ENCODE data around the gene FAM221B. TPM values are rescaled to one million over a fixed set of nuclear protein-coding genes. Genes with fewer than 3 reads are reported as not detected.
A peak's percentile ranks its signal among the peaks of the same experiment; 100 is the strongest.

Gene FAM221B
- polyA plus RNA-seq, 1 donor: 0.10 TPM

GRCh38 chr9:35771534-35771933 is 57.0 kb downstream of the FAM221B start:
- Histone ChIP-seq H3K9me3 (ENCODE audit: control insufficient read depth, low read depth, low read length) (no peaks in the 10 kb centered on the region), H3K36me3 (ENCODE audit: control insufficient read depth, insufficient read depth, low read length) (no peaks in the 10 kb centered on the region), H3K27me3 (ENCODE audit: control insufficient read depth, insufficient read depth, low read length) (no peaks in the 10 kb centered on the region), H3K4me3 (ENCODE audit: low read length) (no peak overlapping the region), H3K4me1 (ENCODE audit: control insufficient read depth, insufficient read depth, low read length) (peaks cover 28% of the 10 kb centered on the region), H3K27ac (ENCODE audit: low read length) (peak overlapping the region; percentile 77)
- DNase-seq: peak; percentile 20 to 59
- WGBS (ENCODE audit: insufficient coverage, low lambda C conversion rate): 23% methylated on average over 1 of the region's 1 CpG

GRCh38 chr9:35771075-35771433 is 57.5 kb downstream of the FAM221B start:
- WGBS (ENCODE audit: insufficient coverage, low lambda C conversion rate): 20% methylated on average over 1 of the region's 4 CpGs
- no peaks in the 10 kb centered on the region for H3K36me3 ChIP-seq (ENCODE audit: control insufficient read depth, insufficient read depth, low read length)
- peak overlapping the region; percentile 77 for H3K27ac ChIP-seq (ENCODE audit: low read length)
- H3K9me3 ChIP-seq (ENCODE audit: control insufficient read depth, low read depth, low read length): no peaks in the 10 kb centered on the region
- no peaks in the 10 kb centered on the region for H3K27me3 ChIP-seq (ENCODE audit: control insufficient read depth, insufficient read depth, low read length)
- DNase-seq: no peak
- H3K4me1 ChIP-seq (ENCODE audit: control insufficient read depth, insufficient read depth, low read length): peaks cover 28% of the 10 kb centered on the region
- H3K4me3 ChIP-seq (ENCODE audit: low read length): no peak overlapping the region

GRCh38 chr9:35769763-35770162 is 58.8 kb downstream of the FAM221B start:
- Histone ChIP-seq H3K27ac (ENCODE audit: low read length) (no peak overlapping the region), H3K27me3 (ENCODE audit: control insufficient read depth, insufficient read depth, low read length) (no peaks in the 10 kb centered on the region), H3K4me1 (ENCODE audit: control insufficient read depth, insufficient read depth, low read length) (peaks cover 23% of the 10 kb centered on the region), H3K9me3 (ENCODE audit: control insufficient read depth, low read depth, low read length) (no peaks in the 10 kb centered on the region), H3K36me3 (ENCODE audit: control insufficient read depth, insufficient read depth, low read length) (no peaks in the 10 kb centered on the region), H3K4me3 (ENCODE audit: low read length) (no peak overlapping the region)
- DNase-seq: no peak
- WGBS (ENCODE audit: insufficient coverage, low lambda C conversion rate): 100% methylated on average over 1 of the region's 1 CpG

GRCh38 chr9:35767458-35767857 is 61.1 kb downstream of the FAM221B start:
- Histone ChIP-seq H3K27ac (ENCODE audit: low read length) (no peak overlapping the region), H3K27me3 (ENCODE audit: control insufficient read depth, insufficient read depth, low read length) (no peaks in the 10 kb centered on the region), H3K4me1 (ENCODE audit: control insufficient read depth, insufficient read depth, low read length) (peaks cover 21% of the 10 kb centered on the region), H3K9me3 (ENCODE audit: control insufficient read depth, low read depth, low read length) (no peaks in the 10 kb centered on the region), H3K36me3 (ENCODE audit: control insufficient read depth, insufficient read depth, low read length) (no peaks in the 10 kb centered on the region), H3K4me3 (ENCODE audit: low read length) (no peak overlapping the region)
- no peak for DNase-seq
- WGBS (ENCODE audit: insufficient coverage, low lambda C conversion rate): no CpG with 5 or more reads among the region's 1 CpG

GRCh38 chr9:35766997-35767396 is 61.5 kb downstream of the FAM221B start:
- Histone ChIP-seq H3K27ac (ENCODE audit: low read length) (no peak overlapping the region), H3K9me3 (ENCODE audit: control insufficient read depth, low read depth, low read length) (no peaks in the 10 kb centered on the region), H3K4me1 (ENCODE audit: control insufficient read depth, insufficient read depth, low read length) (peaks cover 16% of the 10 kb centered on the region), H3K4me3 (ENCODE audit: low read length) (no peak overlapping the region), H3K36me3 (ENCODE audit: control insufficient read depth, insufficient read depth, low read length) (no peaks in the 10 kb centered on the region), H3K27me3 (ENCODE audit: control insufficient read depth, insufficient read depth, low read length) (no peaks in the 10 kb centered on the region)
- no peak for DNase-seq
- no CpG with 5 or more reads among the region's 2 CpGs for WGBS (ENCODE audit: insufficient coverage, low lambda C conversion rate)

Other genes starting within 250 kb of the FAM221B start
- 53.3 TPM for gene TESK1, start 223.5 kb downstream of the FAM221B start, polyA plus RNA-seq
- 1.8 TPM for gene CD72, start 210.3 kb downstream of the FAM221B start, polyA plus RNA-seq
- gene SIT1, start 177.8 kb downstream of the FAM221B start, polyA plus RNA-seq: 0.78 TPM
- not detected for gene RMRP, start 170.7 kb downstream of the FAM221B start, polyA plus RNA-seq
- 17.6 TPM for gene CCDC107, start 170.4 kb downstream of the FAM221B start, polyA plus RNA-seq
- 5.2 TPM for gene ARHGEF39, start 163.5 kb downstream of the FAM221B start, polyA plus RNA-seq
- 4.2 TPM for gene CA9, start 154.8 kb downstream of the FAM221B start, polyA plus RNA-seq
- 463 TPM for gene TPM2, start 138.8 kb downstream of the FAM221B start, polyA plus RNA-seq
- gene TLN1, start 96.5 kb downstream of the FAM221B start, polyA plus RNA-seq: 117 TPM
- 25.4 TPM for gene CREB3, start 96.1 kb downstream of the FAM221B start, polyA plus RNA-seq
- gene GBA2, start 79.5 kb downstream of the FAM221B start, polyA plus RNA-seq: 127 TPM
- 17.2 TPM for gene RGP1, start 79.4 kb downstream of the FAM221B start, polyA plus RNA-seq
- gene MSMP, start 74.5 kb downstream of the FAM221B start, polyA plus RNA-seq: 0.61 TPM
- 15.3 TPM for gene NPR2, start 37.1 kb downstream of the FAM221B start, polyA plus RNA-seq
- 1.4 TPM for gene SPAG8, start 16.5 kb downstream of the FAM221B start, polyA plus RNA-seq
- 29.7 TPM for gene HINT2, start 13.7 kb downstream of the FAM221B start, polyA plus RNA-seq
- 33.8 TPM for gene TMEM8B, start 496 bp upstream of the FAM221B start, polyA plus RNA-seq
- gene OR13J1, start 41.7 kb upstream of the FAM221B start, polyA plus RNA-seq: 0.21 TPM
- 1.6 TPM for gene HRCT1, start 77.5 kb upstream of the FAM221B start, polyA plus RNA-seq
- 0.84 TPM for gene SPAAR, start 80.8 kb upstream of the FAM221B start, polyA plus RNA-seq
- gene OR2S2, start 129.4 kb upstream of the FAM221B start, polyA plus RNA-seq: not detected
- 9.1 TPM for gene RECK, start 208.2 kb upstream of the FAM221B start, polyA plus RNA-seq